Aorta (tissue), 5 donors: ENCODE data around the gene ATP10A. TPM values are rescaled to one million over a fixed set of nuclear protein-coding genes. Genes with fewer than 3 reads are reported as not detected.

ENCODE experiments used
- ATAC-seq: fragments of 200-7000 bp; cut with Tn5 transposase; one replicate; pipeline ENCODE4 v1.9.1; 2022; ENCODE audit warnings: moderate library complexity; ENCODE audit not compliant: low FRiP score
- DNase-seq, 2 donors: peaks; one replicate each; pipeline ENCODE4 v3.0.0-alpha.2; 2020
- H3K27ac ChIP-seq, 2 donors: one replicate each; pipeline ENCODE4 v1.5.1; 2013; ENCODE audit warnings: low read length in 2 of 2, mild to moderate bottlenecking in 2 of 2, moderate library complexity in 2 of 2, control low read depth in 1 of 2, inconsistent platforms in 1 of 2, low read depth in 1 of 2
- H3K27me3 ChIP-seq, 2 donors: one replicate each; pipeline ENCODE4 v1.6.1; 2013; ENCODE audit warnings: control low read depth in 1 of 2, low read length in 1 of 2, mild to moderate bottlenecking in 1 of 2, moderate library complexity in 1 of 2; ENCODE audit not compliant: insufficient read depth in 2 of 2, control insufficient read depth in 1 of 2
- H3K36me3 ChIP-seq, 2 donors: one replicate each; pipeline ENCODE4 v1.6.1; 2013; ENCODE audit warnings: control low read depth in 1 of 2, low read length in 1 of 2, mild to moderate bottlenecking in 1 of 2; ENCODE audit not compliant: insufficient read depth in 2 of 2, control insufficient read depth in 1 of 2
- H3K4me1 ChIP-seq, 2 donors: one replicate each; pipeline ENCODE4 v1.6.1; 2013; ENCODE audit warnings: low read length in 2 of 2, control low read depth in 1 of 2, mild to moderate bottlenecking in 1 of 2, moderate library complexity in 1 of 2; ENCODE audit not compliant: insufficient read depth in 2 of 2, control insufficient read depth in 1 of 2
- H3K4me3 ChIP-seq, 2 donors: one replicate each; pipeline ENCODE4 v1.5.1; 2013; ENCODE audit warnings: low read length in 2 of 2, control low read depth in 1 of 2, mild to moderate bottlenecking in 1 of 2
- H3K9me3 ChIP-seq: one replicate; pipeline ENCODE4 v1.6.1; 2013; ENCODE audit warnings: mild to moderate bottlenecking, low read length; ENCODE audit not compliant: control insufficient read depth
- WGBS, 2 donors: extraction: QIAGEN DNeasy Blood & Tissue Kit; methylation state at CpG; one replicate each; pipeline ENCODE4 v1.1.7; 2013; 5-methylcytosine and 5-hydroxymethylcytosine counted together
- intact Hi-C, 2 donors: fragments of 100-400 bp; cut with DNase I; formaldehyde crosslinking; loops; one replicate each; pipeline versions ENCODE4 v1.14.2 to v1.15.0; 2022
- polyA plus RNA-seq, 2 donors: library from polyadenylated mRNA; stranded (reverse); fragments of 200-250 nt; gene quantifications; one replicate each; pipeline ENCODE4 v1.2.3, GENCODE V29; 2013
- total RNA-seq, 2 donors: library from RNA; stranded (reverse); fragmentation: NEBNext Ultra II Directional; extraction: Animal tissue kit (Norgen Biotek cat#: 25700); gene quantifications; one replicate each; pipeline ENCODE4 v1.2.1, GENCODE V29; 2021
- donor health status: healthy with polysubstance abuse.
- donor health status: Bipolar disorder and iron deficiency.
- donor health status: DM: no; HTN: no; CAD: no.
- donor health status: DM: no; HTN: no; CAD: no.
- donor health status: DM: yes; HTN: yes; CAD: no.

ATP10A gene
- total and polyA plus RNA-seq, 4 donors, result 3.6 to 55.0 (median 22.2) TPM

DNA sequence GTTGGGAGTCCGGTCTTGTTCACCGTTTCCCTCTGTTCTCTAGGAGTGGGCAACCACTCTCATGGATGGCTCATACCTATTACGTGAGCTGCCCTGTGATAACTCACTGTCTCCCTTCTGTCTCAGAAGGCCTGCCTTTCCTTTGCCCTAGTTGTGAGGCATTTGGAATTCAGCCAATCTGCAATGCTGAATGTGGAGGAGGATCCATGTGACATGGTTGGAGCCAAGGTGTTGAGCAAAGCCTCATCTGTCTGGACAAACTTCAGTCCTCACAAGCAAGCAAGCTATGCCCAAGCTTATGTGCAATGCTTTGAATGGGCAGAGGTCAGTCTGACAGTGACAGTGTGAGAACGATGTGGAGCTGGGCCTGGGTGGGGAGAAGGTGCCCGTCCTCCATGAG is 37.8 kb upstream of the ATP10A start:
- H3K27ac ChIP-seq, result no peak overlapping the region
- ATAC-seq, result no peak

DNA sequence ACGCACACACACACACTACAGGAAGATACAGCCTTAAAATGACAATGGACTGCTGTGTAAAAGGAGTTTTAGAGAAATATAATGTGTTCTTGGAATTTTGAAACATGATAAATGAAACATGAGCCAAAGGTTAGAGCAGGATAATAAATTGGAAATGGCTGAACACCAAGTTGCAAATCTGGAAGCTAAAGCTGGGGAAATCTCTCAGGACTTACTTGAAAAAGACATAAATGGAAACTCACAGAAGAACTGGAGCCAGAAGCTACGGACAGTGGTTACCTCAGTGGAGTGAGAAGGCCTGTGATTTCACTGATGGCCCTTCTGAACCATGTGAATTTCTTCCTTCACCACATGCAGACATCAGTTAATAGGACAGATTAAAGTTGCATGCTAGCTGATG is 37.3 kb upstream of the ATP10A start:
- no peaks in the 10 kb centered on the region for H3K36me3 ChIP-seq
- H3K4me3 ChIP-seq, result no peak overlapping the region
- intact Hi-C loops, result no loop called here
- H3K27me3 ChIP-seq, result no peaks in the 10 kb centered on the region
- no peak overlapping the region for H3K27ac ChIP-seq
- no peaks in the 10 kb centered on the region for H3K4me1 ChIP-seq
- ATAC-seq (no peak), DNase-seq (no peak)
- 43 to 67% methylated on average over 2 of the region's 2 CpGs for WGBS, 2 donors
- H3K9me3 ChIP-seq, result no peaks in the 10 kb centered on the region

More for the DNA sequence above, 37.8 kb upstream of the ATP10A start:
- 91 to 93% methylated on average over 5 of the region's 5 CpGs for WGBS, 2 donors
- H3K9me3 ChIP-seq, result no peaks in the 10 kb centered on the region
- H3K4me3 ChIP-seq, result no peak overlapping the region
- DNase-seq, result no peak
- no peaks in the 10 kb centered on the region for H3K4me1 ChIP-seq
- H3K27me3 ChIP-seq, result no peaks in the 10 kb centered on the region
- intact Hi-C loops, result no loop called here
- no peaks in the 10 kb centered on the region for H3K36me3 ChIP-seq

- Histone ChIP-seq H3K4me3 (no peak overlapping the region), H3K36me3 (no peaks in the 10 kb centered on the region), H3K9me3 (no peaks in the 10 kb centered on the region), H3K27me3 (no peaks in the 10 kb centered on the region), H3K27ac (no peak overlapping the region), H3K4me1 (no peaks in the 10 kb centered on the region)
- intact Hi-C loops, result no loop called here
- no peak for ATAC-seq
- DNase-seq, result no peak
- WGBS, 2 donors, result 36 to 88% methylated on average over 1 of the region's 1 CpG
Observed at GRCh38 chr15:25899870-25900269, 36.7 kb upstream of the ATP10A start.

GRCh38 chr15:25897658-25898057 is 34.5 kb upstream of the ATP10A start:
- intact Hi-C loops, result no loop called here
- Histone ChIP-seq H3K4me3 (no peak overlapping the region), H3K4me1 (no peaks in the 10 kb centered on the region), H3K27me3 (no peaks in the 10 kb centered on the region), H3K27ac (no peak overlapping the region), H3K9me3 (no peaks in the 10 kb centered on the region), H3K36me3 (no peaks in the 10 kb centered on the region)
- DNase-seq (no peak), ATAC-seq (no peak)

- 93 to 95% methylated on average over 3 of the region's 3 CpGs for WGBS, 2 donors
- no peaks in the 10 kb centered on the region for H3K36me3 ChIP-seq
- DNase-seq (no peak), ATAC-seq (no peak)
- intact Hi-C loops, result no loop called here
- H3K4me1 ChIP-seq, result peaks cover 0 to 3% of the 10 kb centered on the region in 2 donors
- no peak overlapping the region for H3K27ac ChIP-seq
- H3K4me3 ChIP-seq, result no peak overlapping the region
- peaks cover 0 to 2% of the 10 kb centered on the region in 2 donors for H3K27me3 ChIP-seq
- H3K9me3 ChIP-seq, result no peaks in the 10 kb centered on the region
Observed at GRCh38 chr15:25894371-25894902, 31.3 kb upstream of the ATP10A start.

DNA sequence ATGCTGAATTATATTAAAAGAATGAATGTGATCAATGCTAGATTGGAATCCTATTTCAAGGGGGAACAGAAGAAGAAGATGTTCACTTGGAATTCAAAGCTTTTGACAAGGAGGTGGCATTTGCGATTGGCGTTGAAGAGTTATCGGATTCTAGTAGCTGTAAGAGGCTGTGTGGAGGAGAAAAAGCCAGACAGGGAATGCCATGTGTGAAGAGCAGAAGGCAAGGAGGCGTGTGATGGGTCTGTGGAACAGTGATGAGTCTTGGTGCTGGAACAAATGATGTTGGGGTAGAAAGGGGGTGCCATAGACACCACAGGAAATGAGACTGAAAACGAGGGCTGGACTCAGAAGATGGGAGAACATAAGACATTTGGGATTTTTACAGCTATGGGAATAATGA is 30.5 kb upstream of the ATP10A start:
- Histone ChIP-seq H3K36me3 (no peaks in the 10 kb centered on the region), H3K9me3 (no peaks in the 10 kb centered on the region), H3K27me3 (peaks cover 0 to 2% of the 10 kb centered on the region in 2 donors), H3K4me3 (no peak overlapping the region), H3K27ac (no peak overlapping the region), H3K4me1 (peaks cover 0 to 3% of the 10 kb centered on the region in 2 donors)
- no peak for DNase-seq
- intact Hi-C loops, result no loop called here
- 92 to 93% methylated on average over 5 of the region's 5 CpGs for WGBS, 2 donors
- no peak for ATAC-seq

DNA sequence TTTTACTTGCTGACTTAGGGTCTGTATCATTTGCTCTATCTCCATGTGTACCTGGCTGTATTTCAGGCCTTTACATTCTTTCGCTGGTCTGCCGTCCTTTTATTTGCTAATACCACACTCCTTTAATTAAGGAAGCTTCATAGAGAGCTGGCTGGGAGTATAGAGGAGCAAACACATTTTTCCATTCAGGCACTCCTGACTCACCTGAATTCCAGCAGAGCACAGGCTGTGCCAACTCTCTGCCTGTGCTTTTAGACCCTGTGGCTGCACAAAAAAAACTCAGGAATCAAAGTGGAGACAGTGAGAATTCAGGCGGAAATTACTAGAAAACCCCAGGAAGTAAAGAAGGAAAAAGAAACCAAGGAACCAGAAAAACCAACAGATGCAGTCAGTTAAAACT is 29.0 kb upstream of the ATP10A start:
- Histone ChIP-seq H3K27me3 (peaks cover 0 to 2% of the 10 kb centered on the region in 2 donors), H3K4me1 (peaks cover 0 to 3% of the 10 kb centered on the region in 2 donors), H3K27ac (no peak overlapping the region), H3K9me3 (no peaks in the 10 kb centered on the region), H3K36me3 (no peaks in the 10 kb centered on the region), H3K4me3 (no peak overlapping the region)
- ATAC-seq (no peak), DNase-seq (no peak)
- intact Hi-C loops, result no loop called here
- 58 to 59% methylated on average over 3 of the region's 3 CpGs for WGBS, 2 donors

GRCh38 chr15:25891081-25891480 is 28.0 kb upstream of the ATP10A start:
- Histone ChIP-seq H3K36me3 (no peaks in the 10 kb centered on the region), H3K9me3 (no peaks in the 10 kb centered on the region), H3K27me3 (peaks cover 0 to 2% of the 10 kb centered on the region in 2 donors), H3K27ac (no peak overlapping the region), H3K4me1 (peaks cover 0 to 3% of the 10 kb centered on the region in 2 donors), H3K4me3 (no peak overlapping the region)
- 74 to 84% methylated on average over 4 of the region's 4 CpGs for WGBS, 2 donors
- ATAC-seq, result no peak
- intact Hi-C loops, result no loop called here
- DNase-seq, result no peak

DNA sequence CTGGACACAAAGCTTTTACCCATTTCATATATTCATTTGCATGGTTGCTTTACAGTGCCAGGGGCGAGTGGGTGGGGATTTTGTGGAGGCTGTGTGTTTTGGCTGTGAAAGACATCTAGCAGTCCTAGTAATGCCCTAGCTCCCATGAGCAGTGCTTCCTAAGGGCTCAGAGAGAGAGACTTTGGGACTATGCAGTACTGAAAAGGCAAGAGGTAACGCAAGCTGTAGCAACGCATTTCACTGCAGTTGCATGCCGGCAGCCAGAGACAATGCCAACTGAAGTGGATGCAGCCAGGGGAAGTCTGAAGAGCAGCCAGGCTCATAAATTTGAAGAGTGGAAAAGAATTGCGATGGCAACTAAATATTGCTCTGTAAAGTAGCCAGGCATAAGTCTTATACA is 27.4 kb upstream of the ATP10A start:
- Histone ChIP-seq H3K9me3 (no peaks in the 10 kb centered on the region), H3K4me3 (no peak overlapping the region), H3K27me3 (peaks cover 0 to 2% of the 10 kb centered on the region in 2 donors), H3K36me3 (no peaks in the 10 kb centered on the region), H3K4me1 (peaks cover 0 to 3% of the 10 kb centered on the region in 2 donors), H3K27ac (no peak overlapping the region)
- DNase-seq (no peak), ATAC-seq (peak; percentile 61)
- intact Hi-C loops, result no loop called here
- WGBS, 2 donors, result 5 to 8% methylated on average over 5 of the region's 5 CpGs
